ENCODE measurements around the gene PRKAA1. TPM values are rescaled to one million over a fixed set of nuclear protein-coding genes. Genes with fewer than 3 reads are reported as not detected.

PRKAA1 gene
- total RNA-seq, 1 donor from 2014 or later = 67.8 TPM

DNA sequence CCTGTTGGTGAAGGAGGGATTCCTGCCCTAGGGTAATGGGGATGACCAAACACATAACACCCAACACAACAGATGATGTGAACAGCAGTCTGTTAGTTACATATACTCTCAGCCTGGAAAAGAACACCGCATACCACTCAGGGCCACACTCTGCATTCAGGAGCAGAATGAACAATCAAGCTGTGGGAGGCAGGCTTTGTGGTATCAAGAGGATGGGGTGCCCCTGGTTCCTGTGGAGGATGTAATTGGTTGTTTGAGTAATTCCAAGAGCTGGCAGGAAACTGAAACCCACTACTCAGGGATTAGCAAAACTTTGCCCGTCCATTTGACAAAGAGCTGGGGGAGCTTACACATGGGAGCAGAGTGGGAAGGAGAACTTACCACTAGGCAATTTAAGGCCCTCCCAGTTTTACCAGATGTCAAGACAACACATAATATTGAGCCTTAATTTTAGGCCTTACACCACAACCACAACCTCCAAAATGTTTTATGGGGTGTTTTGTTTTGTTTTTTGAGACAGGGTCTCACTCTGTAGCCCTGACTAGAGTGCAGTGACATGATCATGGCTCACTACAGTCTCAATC, 15.6 kb upstream of the PRKAA1 start:
- Mint-ChIP-seq H3K27me3 (ENCODE audit: low read depth) (no peaks in the 10 kb centered on the region), H3K36me3 (ENCODE audit: low read depth) (no peaks in the 10 kb centered on the region), H3K27ac (ENCODE audit: unreplicated experiment) (no peak overlapping the region), H3K4me3 (ENCODE audit: unreplicated experiment) (no peak overlapping the region), H3K4me1 (ENCODE audit: low read depth) (no peaks in the 10 kb centered on the region), H3K9me3 (ENCODE audit: low read depth) (no peaks in the 10 kb centered on the region)
- TF ChIP-seq, protein P1, sequence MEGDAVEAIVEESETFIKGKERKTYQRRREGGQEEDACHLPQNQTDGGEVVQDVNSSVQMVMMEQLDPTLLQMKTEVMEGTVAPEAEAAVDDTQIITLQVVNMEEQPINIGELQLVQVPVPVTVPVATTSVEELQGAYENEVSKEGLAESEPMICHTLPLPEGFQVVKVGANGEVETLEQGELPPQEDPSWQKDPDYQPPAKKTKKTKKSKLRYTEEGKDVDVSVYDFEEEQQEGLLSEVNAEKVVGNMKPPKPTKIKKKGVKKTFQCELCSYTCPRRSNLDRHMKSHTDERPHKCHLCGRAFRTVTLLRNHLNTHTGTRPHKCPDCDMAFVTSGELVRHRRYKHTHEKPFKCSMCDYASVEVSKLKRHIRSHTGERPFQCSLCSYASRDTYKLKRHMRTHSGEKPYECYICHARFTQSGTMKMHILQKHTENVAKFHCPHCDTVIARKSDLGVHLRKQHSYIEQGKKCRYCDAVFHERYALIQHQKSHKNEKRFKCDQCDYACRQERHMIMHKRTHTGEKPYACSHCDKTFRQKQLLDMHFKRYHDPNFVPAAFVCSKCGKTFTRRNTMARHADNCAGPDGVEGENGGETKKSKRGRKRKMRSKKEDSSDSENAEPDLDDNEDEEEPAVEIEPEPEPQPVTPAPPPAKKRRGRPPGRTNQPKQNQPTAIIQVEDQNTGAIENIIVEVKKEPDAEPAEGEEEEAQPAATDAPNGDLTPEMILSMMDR (IDR thresholded peaks at IDR 0.05) = no peak
- DNase-seq (ENCODE audit: low spot score) = no peak

- Mint-ChIP-seq H3K36me3 (ENCODE audit: low read depth) (no peaks in the 10 kb centered on the region), H3K27me3 (ENCODE audit: low read depth) (no peaks in the 10 kb centered on the region), H3K4me1 (ENCODE audit: low read depth) (peaks cover 5% of the 10 kb centered on the region), H3K27ac (ENCODE audit: unreplicated experiment) (no peak overlapping the region), H3K9me3 (ENCODE audit: low read depth) (no peaks in the 10 kb centered on the region), H3K4me3 (ENCODE audit: unreplicated experiment) (no peak overlapping the region)
- TF ChIP-seq, protein P1 (IDR thresholded peaks at IDR 0.05) = no peak
- no peak for DNase-seq (ENCODE audit: low spot score)
These were observed 14.0 kb upstream of the PRKAA1 start for GRCh38 chr5:40812125-40812524.

DNA sequence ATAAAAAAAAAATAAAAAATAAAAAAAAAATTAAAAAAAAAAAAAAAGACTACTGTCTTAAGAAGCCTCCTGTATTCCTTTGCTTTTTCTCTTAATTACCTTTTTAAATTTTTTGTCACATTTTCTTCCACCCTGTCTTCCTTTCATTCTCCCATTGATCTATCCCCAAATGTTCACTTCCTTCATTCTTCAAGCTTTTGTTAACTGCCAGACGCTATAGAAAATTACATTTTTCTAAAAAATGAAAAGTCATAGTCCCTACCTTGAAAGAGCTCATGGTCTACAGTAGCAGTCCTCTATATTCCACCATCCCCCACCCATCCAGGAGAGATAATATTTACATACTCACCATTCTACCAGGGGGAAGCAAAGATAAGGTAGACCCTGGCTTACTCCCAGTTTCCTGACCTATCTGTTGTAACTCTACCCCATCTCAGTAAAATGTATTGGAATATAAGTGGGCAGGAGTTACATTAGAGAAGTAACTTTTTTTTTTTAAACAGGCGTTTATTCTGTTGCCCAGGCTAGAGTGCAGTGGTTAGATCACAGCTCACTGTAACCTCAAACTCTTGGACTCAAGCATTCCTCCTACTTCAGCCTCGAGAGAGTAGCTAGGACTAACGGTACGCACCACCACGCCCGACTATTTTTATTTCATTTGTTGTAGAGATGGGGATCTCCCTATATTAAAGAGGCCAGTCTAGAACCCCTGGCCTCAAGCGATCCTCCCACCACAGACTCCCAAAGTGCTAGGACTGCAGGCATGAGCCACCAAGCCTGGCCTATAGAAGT, 3.8 kb upstream of the PRKAA1 start:
- Mint-ChIP-seq H3K4me3 (ENCODE audit: unreplicated experiment) (no peak overlapping the region), H3K36me3 (ENCODE audit: low read depth) (no peaks in the 10 kb centered on the region), H3K4me1 (ENCODE audit: low read depth) (peaks cover 16% of the 10 kb centered on the region), H3K27ac (ENCODE audit: unreplicated experiment) (no peak overlapping the region), H3K27me3 (ENCODE audit: low read depth) (no peaks in the 10 kb centered on the region), H3K9me3 (ENCODE audit: low read depth) (no peaks in the 10 kb centered on the region)
- TF ChIP-seq, protein P1 (IDR thresholded peaks at IDR 0.05) = no peak
- no peak for DNase-seq (ENCODE audit: low spot score)

DNA sequence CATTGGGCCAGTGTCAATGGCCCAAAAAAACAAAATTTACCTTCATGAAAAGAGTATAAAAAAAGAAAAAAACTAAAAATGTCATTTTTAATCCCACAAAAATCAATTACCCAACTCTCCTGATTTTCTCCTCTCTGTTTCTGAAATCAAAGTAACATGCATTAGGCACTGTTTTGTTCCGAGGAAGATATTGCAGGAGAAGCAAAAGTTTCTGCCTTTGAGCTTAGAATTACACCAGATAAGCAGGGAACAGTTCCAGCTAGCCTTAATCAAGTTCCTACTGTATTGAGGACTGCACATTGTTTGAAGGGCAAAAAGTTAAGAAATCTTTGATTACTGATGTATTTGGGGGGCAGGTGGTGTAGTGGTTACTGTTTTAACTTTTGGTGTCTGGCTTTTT, 1.1 kb upstream of the PRKAA1 start:
- Mint-ChIP-seq H3K4me1 (ENCODE audit: low read depth) (peaks cover 33% of the 10 kb centered on the region), H3K27me3 (ENCODE audit: low read depth) (no peaks in the 10 kb centered on the region), H3K27ac (ENCODE audit: unreplicated experiment) (peak overlapping the region; percentile 91), H3K9me3 (ENCODE audit: low read depth) (no peaks in the 10 kb centered on the region), H3K4me3 (ENCODE audit: unreplicated experiment) (peak overlapping the region; percentile 90), H3K36me3 (ENCODE audit: low read depth) (no peaks in the 10 kb centered on the region)
- DNase-seq (ENCODE audit: low spot score) = no peak
- TF ChIP-seq, protein P1 (IDR thresholded peaks at IDR 0.05) = no peak

DNA sequence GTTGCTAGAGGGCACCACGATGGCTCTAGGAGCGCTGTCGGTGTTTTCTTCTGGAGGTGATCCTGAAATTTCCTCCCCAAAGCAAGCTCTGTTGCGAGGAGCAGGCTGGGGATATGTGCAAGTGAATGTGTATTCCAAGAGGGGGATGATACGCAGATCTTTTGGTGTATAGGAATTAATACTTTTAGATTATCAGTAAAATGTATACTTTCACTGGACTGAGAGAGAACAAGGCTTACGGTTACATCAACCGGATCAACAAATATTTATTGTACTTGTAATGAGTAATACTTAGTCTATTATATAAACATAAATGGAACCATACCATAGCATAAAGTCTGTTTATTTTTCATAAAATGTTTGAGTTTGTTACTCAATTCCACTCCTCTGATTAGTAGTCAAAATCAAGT, 632 bp upstream of the PRKAA1 start:
- H3K27me3 Mint-ChIP-seq (ENCODE audit: low read depth) = no peaks in the 10 kb centered on the region
- no peak for DNase-seq (ENCODE audit: low spot score)
- peak overlapping the region; percentile 91 for H3K27ac Mint-ChIP-seq (ENCODE audit: unreplicated experiment)
- no peaks in the 10 kb centered on the region for H3K36me3 Mint-ChIP-seq (ENCODE audit: low read depth)
- H3K4me1 Mint-ChIP-seq (ENCODE audit: low read depth) = peaks cover 33% of the 10 kb centered on the region
- H3K4me3 Mint-ChIP-seq (ENCODE audit: unreplicated experiment) = peak overlapping the region; percentile 90
- no peaks in the 10 kb centered on the region for H3K9me3 Mint-ChIP-seq (ENCODE audit: low read depth)
- TF ChIP-seq, protein P1 (IDR thresholded peaks at IDR 0.05) = no peak
